BE2C (cell line): ENCODE data around the gene TOGARAM1.

Experiments used
- DNase-seq: peaks from one replicate; pipeline ENCODE4 v3.0.0-alpha.2; 2020
- H3K27me3 ChIP-seq: fragments of 250-450 bp; sonication (Bioruptor Pico); 2 replicates; pipeline ENCODE4 v1.5.1; 2020; ENCODE audit warnings: mild to moderate bottlenecking
- H3K36me3 ChIP-seq: fragments of 250-450 bp; sonication (Bioruptor Pico); 2 replicates; pipeline ENCODE4 v1.5.1; 2020; ENCODE audit warnings: mild to moderate bottlenecking
- H3K4me1 ChIP-seq: fragments of 250-450 bp; sonication (Bioruptor Pico); 2 replicates; pipeline ENCODE4 v1.5.1; 2020
- H3K4me3 ChIP-seq: 2 replicates; pipeline ENCODE4 v1.5.1; 2011; ENCODE audit warnings: low read depth, low read length
- H3K9me3 ChIP-seq: fragments of 250-450 bp; sonication (Bioruptor Pico); 2 replicates; pipeline ENCODE4 v1.5.1; 2020
- CTCF ChIP-seq: IDR thresholded peaks from 2 replicates; pipeline ENCODE4 v1.5.1; 2012; ENCODE audit warnings: mild to moderate bottlenecking, low read depth, low read length

TOGARAM1 gene

GRCh38 chr14:45114327-45114726, 152.3 kb downstream of the TOGARAM1 start:
- H3K27me3 ChIP-seq = no peaks in the 10 kb centered on the region
- peaks cover 76% of the 10 kb centered on the region for H3K36me3 ChIP-seq
- peaks cover 11% of the 10 kb centered on the region for H3K4me1 ChIP-seq
- H3K4me3 ChIP-seq = no peak overlapping the region
- no peaks in the 10 kb centered on the region for H3K9me3 ChIP-seq
- no peak for TF ChIP-seq CTCF
- DNase-seq = no peak

GRCh38 chr14:45118594-45118993, 156.6 kb downstream of the TOGARAM1 start:
- no peak for TF ChIP-seq CTCF
- Histone ChIP-seq H3K27me3 (no peaks in the 10 kb centered on the region), H3K4me1 (peaks cover 1% of the 10 kb centered on the region), H3K4me3 (no peak overlapping the region), H3K36me3 (peaks cover 93% of the 10 kb centered on the region), H3K9me3 (no peaks in the 10 kb centered on the region)
- no peak for DNase-seq

GRCh38 chr14:45120096-45120495, 158.1 kb downstream of the TOGARAM1 start:
- no peak for DNase-seq
- no peak for TF ChIP-seq CTCF
- H3K4me3 ChIP-seq = no peak overlapping the region
- H3K36me3 ChIP-seq = peaks cover 82% of the 10 kb centered on the region
- no peaks in the 10 kb centered on the region for H3K27me3 ChIP-seq
- H3K4me1 ChIP-seq = no peaks in the 10 kb centered on the region
- no peaks in the 10 kb centered on the region for H3K9me3 ChIP-seq

- H3K4me1 ChIP-seq = no peaks in the 10 kb centered on the region
- H3K4me3 ChIP-seq = no peak overlapping the region
- H3K27me3 ChIP-seq = no peaks in the 10 kb centered on the region
- no peaks in the 10 kb centered on the region for H3K9me3 ChIP-seq
- TF ChIP-seq CTCF = no peak
- no peak for DNase-seq
- peaks cover 71% of the 10 kb centered on the region for H3K36me3 ChIP-seq
Observed at GRCh38 chr14:45123271-45123670, 161.3 kb downstream of the TOGARAM1 start.
